NB4 (cell line): Measurements from ENCODE around the gene STEAP2.
A peak's percentile ranks its signal among the peaks of the same experiment; 100 is the strongest.
"Not testable (repeated sequence)": the region's sequence is repeated elsewhere in the genome, so short reads cannot be mapped to it uniquely, and the experiment has no call there.

Experiments used
- DNase-seq: peaks from one replicate; pipeline ENCODE4 v3.0.0; 2010; ENCODE audit warnings: low read depth
- H3K4me3 ChIP-seq: one replicate; pipeline ENCODE4 v1.5.1; 2011; ENCODE audit warnings: mild to moderate bottlenecking, low read depth, low read length, moderate library complexity
- MYC ChIP-seq: IDR thresholded peaks from 2 replicates; pipeline ENCODE4 v1.6.1; 2011; ENCODE audit warnings: low read depth, low read length
- POLR2A ChIP-seq: IDR thresholded peaks from 2 replicates; pipeline ENCODE4 v1.6.1; 2011; ENCODE audit warnings: mild to moderate bottlenecking; ENCODE audit not compliant: insufficient read length; ENCODE audit errors: extremely low read depth
- TF ChIP-seq, protein P1 (sequence below): IDR thresholded peaks from 2 replicates; pipeline ENCODE4 v1.6.1; 2011; ENCODE audit warnings: low read depth, low read length
- TF ChIP-seq, protein P2 (sequence below): IDR thresholded peaks from one replicate; pipeline ENCODE4 v1.5.1; 2012; ENCODE audit warnings: low read depth, low read length

Gene STEAP2

DNA sequence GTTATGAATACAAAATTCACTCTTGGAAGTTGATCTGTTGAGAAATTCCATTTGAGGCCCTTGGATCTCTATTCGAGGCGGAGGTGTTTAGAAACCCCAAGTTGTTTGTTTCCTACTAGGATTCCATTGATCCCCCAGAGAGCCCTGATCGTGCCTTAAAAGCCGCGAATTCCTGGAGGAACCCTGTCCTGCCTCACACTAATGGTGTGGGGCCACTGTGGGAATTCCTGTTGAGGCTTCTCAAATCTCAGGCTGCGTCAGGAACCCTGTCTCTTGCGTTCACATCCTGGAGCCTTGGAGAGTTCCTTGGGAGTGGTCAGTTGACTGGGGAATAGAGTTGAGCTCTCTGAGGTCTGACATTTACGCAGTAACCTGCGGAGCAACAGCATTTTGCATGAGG, 34.6 kb downstream of the STEAP2 start:
- DNase-seq = no peak
- H3K4me3 ChIP-seq = peak overlapping the region; percentile 89
- TF ChIP-seq, protein P1, sequence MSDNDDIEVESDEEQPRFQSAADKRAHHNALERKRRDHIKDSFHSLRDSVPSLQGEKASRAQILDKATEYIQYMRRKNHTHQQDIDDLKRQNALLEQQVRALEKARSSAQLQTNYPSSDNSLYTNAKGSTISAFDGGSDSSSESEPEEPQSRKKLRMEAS = no peak
- TF ChIP-seq MYC = no peak
- TF ChIP-seq, protein P2, sequence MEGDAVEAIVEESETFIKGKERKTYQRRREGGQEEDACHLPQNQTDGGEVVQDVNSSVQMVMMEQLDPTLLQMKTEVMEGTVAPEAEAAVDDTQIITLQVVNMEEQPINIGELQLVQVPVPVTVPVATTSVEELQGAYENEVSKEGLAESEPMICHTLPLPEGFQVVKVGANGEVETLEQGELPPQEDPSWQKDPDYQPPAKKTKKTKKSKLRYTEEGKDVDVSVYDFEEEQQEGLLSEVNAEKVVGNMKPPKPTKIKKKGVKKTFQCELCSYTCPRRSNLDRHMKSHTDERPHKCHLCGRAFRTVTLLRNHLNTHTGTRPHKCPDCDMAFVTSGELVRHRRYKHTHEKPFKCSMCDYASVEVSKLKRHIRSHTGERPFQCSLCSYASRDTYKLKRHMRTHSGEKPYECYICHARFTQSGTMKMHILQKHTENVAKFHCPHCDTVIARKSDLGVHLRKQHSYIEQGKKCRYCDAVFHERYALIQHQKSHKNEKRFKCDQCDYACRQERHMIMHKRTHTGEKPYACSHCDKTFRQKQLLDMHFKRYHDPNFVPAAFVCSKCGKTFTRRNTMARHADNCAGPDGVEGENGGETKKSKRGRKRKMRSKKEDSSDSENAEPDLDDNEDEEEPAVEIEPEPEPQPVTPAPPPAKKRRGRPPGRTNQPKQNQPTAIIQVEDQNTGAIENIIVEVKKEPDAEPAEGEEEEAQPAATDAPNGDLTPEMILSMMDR = no peak
- no peak for TF ChIP-seq POLR2A

DNA sequence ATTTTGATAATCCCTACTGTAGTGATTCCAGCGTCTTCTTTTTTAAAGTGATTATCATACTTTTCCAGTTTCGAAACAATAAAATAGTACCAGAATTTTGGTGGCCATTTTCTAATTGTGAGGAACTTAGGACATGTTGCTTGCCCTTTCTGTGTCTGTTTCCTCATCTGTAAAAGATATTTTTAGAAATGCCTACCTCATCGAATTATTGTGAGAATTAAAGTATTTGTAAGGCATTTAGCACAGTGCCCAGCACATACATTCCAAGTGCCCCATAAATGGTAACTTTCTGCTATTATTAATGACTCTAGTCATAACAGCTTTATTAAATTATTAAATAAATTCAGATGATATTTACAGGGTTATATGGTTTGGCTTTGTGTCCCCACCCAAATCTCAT, 37.2 kb downstream of the STEAP2 start:
- no peak overlapping the region for H3K4me3 ChIP-seq
- TF ChIP-seq, protein P1 = no peak
- no peak for TF ChIP-seq POLR2A
- TF ChIP-seq, protein P2 = no peak
- TF ChIP-seq MYC = no peak
- no peak for DNase-seq

DNA sequence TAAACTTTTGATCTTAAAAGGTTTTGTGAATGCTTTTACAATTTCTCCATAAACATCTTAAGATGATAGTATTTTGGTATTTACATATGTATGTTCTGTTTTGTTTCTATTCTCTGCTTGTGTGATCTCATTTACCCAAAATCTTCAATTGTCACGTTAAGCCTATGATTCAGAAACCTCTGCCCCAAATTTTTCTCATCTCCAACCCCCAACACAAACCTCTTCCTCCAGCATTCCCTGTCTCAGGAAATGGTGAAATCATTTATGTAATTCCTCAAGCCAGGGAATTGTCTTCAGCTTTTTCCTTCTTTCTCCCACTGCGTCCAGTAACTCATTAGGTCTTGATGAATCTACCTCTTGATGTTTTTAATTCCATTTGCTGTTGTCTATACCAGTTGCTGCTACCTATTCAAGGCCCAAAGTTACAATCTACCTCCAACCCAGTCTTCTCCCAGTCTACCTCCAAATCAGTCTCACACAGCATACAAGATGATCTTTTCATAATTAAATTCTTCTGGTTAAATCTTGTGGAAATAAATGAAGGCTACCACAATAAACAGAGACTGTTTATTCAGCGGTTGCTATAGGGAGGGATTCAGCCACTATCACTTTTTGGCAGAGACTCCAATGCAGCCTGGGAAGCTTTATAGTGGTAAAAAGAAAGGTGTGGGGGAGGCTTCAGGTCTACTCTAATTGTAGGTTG, 39.2 kb downstream of the STEAP2 start:
- no peak for TF ChIP-seq MYC
- TF ChIP-seq, protein P1 = no peak
- H3K4me3 ChIP-seq = no peak overlapping the region
- DNase-seq = no peak

DNA sequence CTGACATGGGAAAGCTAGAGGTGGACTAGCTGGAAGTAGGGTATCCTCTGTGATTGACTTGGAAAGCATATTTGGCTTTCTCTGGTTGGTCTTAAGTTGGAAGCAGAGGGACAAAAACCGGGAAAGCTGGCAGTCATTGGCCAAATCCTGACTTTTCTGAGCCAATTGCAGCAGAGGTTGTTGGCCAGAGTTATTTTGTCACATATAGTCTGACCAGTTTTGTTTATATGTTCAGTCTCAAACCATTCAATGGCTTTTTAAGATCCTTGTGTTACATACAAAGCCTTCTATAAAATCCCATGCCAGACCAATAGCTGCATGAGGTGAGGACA, 39.7 kb downstream of the STEAP2 start:
- no peak overlapping the region for H3K4me3 ChIP-seq
- no peak for DNase-seq
- TF ChIP-seq MYC (no peak), POLR2A (no peak)
- TF ChIP-seq, protein P2 = no peak
- TF ChIP-seq, protein P1 = no peak

DNA sequence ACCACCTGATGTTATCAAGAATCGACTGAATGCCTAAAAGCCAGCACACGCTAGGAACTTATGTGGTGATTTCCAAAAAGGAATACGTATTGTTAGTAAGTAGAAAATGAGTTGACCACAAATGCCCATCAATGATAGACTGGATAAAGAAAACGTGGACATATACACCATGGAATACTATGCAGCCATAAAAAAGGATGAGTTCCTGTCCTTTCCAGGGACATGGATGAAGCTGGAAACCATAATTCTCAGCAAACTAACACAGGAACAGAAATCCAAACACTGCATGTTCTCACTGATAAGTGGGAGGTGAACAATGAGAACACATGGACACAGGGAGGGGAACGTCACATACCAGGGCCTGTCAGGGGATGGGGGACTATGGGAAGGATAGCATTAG, 44.5 kb downstream of the STEAP2 start:
- H3K4me3 ChIP-seq, DNase-seq: not testable (repeated sequence)

DNA sequence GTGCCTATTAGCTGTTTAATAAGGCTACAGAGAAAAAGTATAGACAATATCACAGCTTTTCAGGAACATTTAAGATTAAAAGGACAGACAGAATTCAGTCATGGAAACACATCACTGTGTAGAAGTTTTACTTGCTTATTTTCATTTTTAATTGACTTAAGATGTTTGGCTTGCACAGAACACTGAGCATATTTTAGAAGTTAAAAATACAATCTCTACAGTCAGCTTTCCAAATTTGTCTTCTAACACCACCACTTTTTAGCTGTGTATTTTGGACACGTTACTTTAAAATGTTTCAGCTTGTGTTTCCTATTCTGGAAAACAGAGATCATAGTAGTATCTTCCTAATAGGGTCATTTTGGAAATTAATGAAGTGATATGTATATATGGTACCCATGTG, 45.2 kb downstream of the STEAP2 start:
- no peak overlapping the region for H3K4me3 ChIP-seq
- no peak for DNase-seq
- TF ChIP-seq, protein P2 = no peak
- no peak for TF ChIP-seq POLR2A
- TF ChIP-seq MYC = no peak
- TF ChIP-seq, protein P1 = no peak

DNA sequence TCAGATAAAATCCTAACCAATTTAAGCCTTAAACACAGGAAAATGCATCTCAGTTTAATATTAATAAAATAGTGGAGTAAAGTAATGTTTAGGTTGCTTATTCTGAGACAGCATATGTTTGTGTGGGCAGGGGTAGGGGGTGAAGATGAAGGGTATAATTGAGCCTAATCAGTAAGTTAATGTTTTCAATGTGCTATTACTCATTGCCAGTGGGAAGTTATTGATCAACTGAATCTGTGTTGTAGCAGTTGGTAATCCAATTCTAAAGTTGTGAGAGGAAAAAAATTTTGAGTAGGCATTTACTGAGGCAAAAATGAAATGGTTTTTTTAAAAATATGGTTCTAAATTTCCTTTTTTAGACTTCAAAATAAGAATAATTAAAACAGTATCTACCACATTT, 49.9 kb downstream of the STEAP2 start:
- TF ChIP-seq, protein P2 = no peak
- TF ChIP-seq, protein P1 = no peak
- no peak for TF ChIP-seq POLR2A
- no peak for TF ChIP-seq MYC
- H3K4me3 ChIP-seq = no peak overlapping the region
- DNase-seq = no peak
